HG02610 (cell line): ENCODE measurements around the gene ACOD1.

Source experiments
- ATAC-seq: cut with Tn5 transposase; IDR thresholded peaks from one replicate; pipeline ENCODE4 v1.9.1; 2021; ENCODE audit warnings: mild to moderate bottlenecking, moderate library complexity; ENCODE audit not compliant: unreplicated experiment

The ACOD1 gene

GRCh38 chr13:76983676-76984075 lies 35.4 kb downstream of the ACOD1 start:
- ATAC-seq = no peak

GRCh38 chr13:76991432-76991795 lies 43.1 kb downstream of the ACOD1 start:
- ATAC-seq = peak; percentile 84

GRCh38 chr13:76991796-76992547 lies 43.7 kb downstream of the ACOD1 start, which contains the start of gene CLN5:
CLN5 (plus strand) TSS chr13:76992081; CDS start chr13:76992099, 18 bp downstream.
- peak; percentile 93 for ATAC-seq

- no peak for ATAC-seq
Observed at GRCh38 chr13:76992548-76993001, 44.3 kb downstream of the ACOD1 start.

- no peak for ATAC-seq
Observed at GRCh38 chr13:76993021-76993420, 44.7 kb downstream of the ACOD1 start.

GRCh38 chr13:76993473-76993872 lies 45.2 kb downstream of the ACOD1 start:
- no peak for ATAC-seq

- no peak for ATAC-seq
Observed at GRCh38 chr13:76994281-76994680, 46.0 kb downstream of the ACOD1 start.

- ATAC-seq = no peak
Observed at GRCh38 chr13:77000475-77000874, 52.2 kb downstream of the ACOD1 start.

- no peak for ATAC-seq
Observed at GRCh38 chr13:77001540-77001939, 53.2 kb downstream of the ACOD1 start.

- no peak for ATAC-seq
Observed at GRCh38 chr13:77001963-77002587, 53.8 kb downstream of the ACOD1 start.

GRCh38 chr13:77002590-77003190 lies 54.4 kb downstream of the ACOD1 start:
- no peak for ATAC-seq
